IMR-90 (cell line): ENCODE measurements around the gene CNTN4. TPM values are rescaled to one million over a fixed set of nuclear protein-coding genes. Genes with fewer than 3 reads are reported as not detected.

Source experiments
- ATAC-seq: fragments of 200-7000 bp; cut with Tn5 transposase; 2 replicates; pipeline ENCODE4 v1.9.1; 2020; ENCODE audit warnings: low read depth, mild to moderate bottlenecking, moderate library complexity
- BruUV-seq: library from RNA; stranded (reverse); fragments of 400-500 nt; replicated peaks from 2 replicates; lab custom pipeline; 2021; lab: Mats Ljungman, UMichigan
- CTCF ChIA-PET: fragments of 300-600 bp; formaldehyde crosslinking; extraction: SDS; loops from one replicate; lab custom pipeline; 2021; ENCODE audit warnings: antibody characterized with exemption; lab: Yijun Ruan, JAX
- POLR2A ChIA-PET: fragments of 300-600 bp; sonication (Branson Sonifier 250); formaldehyde crosslinking; loops from one replicate; lab custom pipeline; 2022; ENCODE audit warnings: antibody characterized with exemption; ENCODE audit not compliant: unreplicated experiment; lab: Charles Lee
- DNase-seq: peaks from one replicate; pipeline ENCODE4 v3.0.0; 2013
- H2AFZ ChIP-seq: replicated peaks from 2 replicates; pipeline ENCODE3; 2013; ENCODE audit warnings: low read length, mild to moderate bottlenecking; ENCODE audit not compliant: poor library complexity
- H2AK5ac ChIP-seq: 2 replicates; pipeline ENCODE4 v1.6.1; 2013; ENCODE audit warnings: low read depth, low read length, inconsistent platforms
- H2AK9ac ChIP-seq: replicated peaks from 2 replicates; pipeline ENCODE3; 2013; ENCODE audit warnings: mild to moderate bottlenecking, low read depth, low read length, moderate library complexity; ENCODE audit not compliant: poor library complexity
- H2BK120ac ChIP-seq: 2 replicates; pipeline ENCODE4 v1.6.1; 2013; ENCODE audit warnings: low read depth, low read length, inconsistent platforms
- H2BK15ac ChIP-seq: 3 replicates; pipeline ENCODE4 v1.6.1; 2013; ENCODE audit warnings: low read depth, low read length, inconsistent platforms
- H2BK20ac ChIP-seq: 2 replicates; pipeline ENCODE4 v1.6.1; 2013; ENCODE audit warnings: low read depth, mild to moderate bottlenecking, inconsistent platforms, low read length, moderate library complexity
- H2BK5ac ChIP-seq: 2 replicates; pipeline ENCODE4 v1.6.1; 2013; ENCODE audit warnings: mild to moderate bottlenecking, low read depth, low read length, inconsistent platforms; ENCODE audit not compliant: poor library complexity, severe bottlenecking
- H3K14ac ChIP-seq: replicated peaks from 2 replicates; pipeline ENCODE4 v1.6.1; 2013; ENCODE audit warnings: low read depth, low read length, inconsistent platforms
- H3K18ac ChIP-seq: 2 replicates; pipeline ENCODE4 v1.6.1; 2013; ENCODE audit warnings: low read depth, low read length, control low read depth
- H3K23ac ChIP-seq: 2 replicates; pipeline ENCODE4 v1.6.1; 2013; ENCODE audit warnings: low read depth, low read length, inconsistent platforms
- H3K27ac ChIP-seq: 2 replicates; pipeline ENCODE4 v1.5.1; 2013; ENCODE audit warnings: mild to moderate bottlenecking, control low read depth, low read length; ENCODE audit not compliant: insufficient read depth
- H3K27me3 ChIP-seq: 2 replicates; pipeline ENCODE4 v1.6.1; 2013; ENCODE audit warnings: low read length; ENCODE audit not compliant: control insufficient read depth, insufficient read depth
- H3K36me3 ChIP-seq: 2 replicates; pipeline ENCODE4 v1.6.1; 2013; ENCODE audit warnings: low read length, mixed read lengths; ENCODE audit not compliant: control insufficient read depth, insufficient read depth
- H3K4ac ChIP-seq: 2 replicates; pipeline ENCODE4 v1.6.1; 2013; ENCODE audit warnings: low read depth, low read length, inconsistent platforms
- H3K4me1 ChIP-seq: 2 replicates; pipeline ENCODE4 v1.6.1; 2013; ENCODE audit warnings: low read length, mixed read lengths; ENCODE audit not compliant: control insufficient read depth, insufficient read depth
- H3K4me2 ChIP-seq: 2 replicates; pipeline ENCODE4 v1.6.1; 2013; ENCODE audit warnings: low read depth, mild to moderate bottlenecking, control low read depth, low read length, moderate library complexity
- H3K4me3 ChIP-seq: 2 replicates; pipeline ENCODE4 v1.5.1; 2013; ENCODE audit warnings: low read depth, mild to moderate bottlenecking, control low read depth, low read length, moderate library complexity; ENCODE audit not compliant: insufficient read depth
- H3K56ac ChIP-seq: 2 replicates; pipeline ENCODE4 v1.6.1; 2013; ENCODE audit warnings: low read length, inconsistent platforms; ENCODE audit not compliant: insufficient read depth; ENCODE audit errors: extremely low read depth
- H3K79me1 ChIP-seq, 2 experiments: 2 replicates each; pipeline ENCODE4 v1.6.1; 2013; ENCODE audit warnings: low read length in 2 of 2, inconsistent platforms in 1 of 2, low read depth in 1 of 2
- H3K9ac ChIP-seq: 2 replicates; pipeline ENCODE4 v1.6.1; 2013; ENCODE audit warnings: low read depth, low read length, control low read depth
- H3K9me1 ChIP-seq: 2 replicates; pipeline ENCODE4 v1.6.1; 2013; ENCODE audit warnings: low read length, inconsistent platforms; ENCODE audit not compliant: insufficient read depth
- H3K9me3 ChIP-seq: 2 replicates; pipeline ENCODE4 v1.6.1; 2013; ENCODE audit warnings: low read length; ENCODE audit not compliant: control insufficient read depth, insufficient read depth
- H4K20me1 ChIP-seq: 2 replicates; pipeline ENCODE4 v1.6.1; 2013; ENCODE audit warnings: low read length, inconsistent platforms; ENCODE audit not compliant: insufficient read depth
- H4K5ac ChIP-seq: 2 replicates; pipeline ENCODE4 v1.6.1; 2013; ENCODE audit warnings: mild to moderate bottlenecking, low read depth, low read length, control low read depth
- H4K8ac ChIP-seq, 2 experiments: 2 replicates each; pipeline ENCODE4 v1.6.1; 2013; ENCODE audit warnings: low read depth in 2 of 2, low read length in 2 of 2, control low read depth in 1 of 2, inconsistent platforms in 1 of 2
- H4K91ac ChIP-seq: 2 replicates; pipeline ENCODE4 v1.6.1; 2013; ENCODE audit warnings: low read depth, low read length, inconsistent platforms; ENCODE audit not compliant: insufficient read depth
- CHD1 ChIP-seq: IDR thresholded peaks from 2 replicates; pipeline ENCODE4 v1.6.1; 2012; ENCODE audit warnings: low read depth, low read length, improper control_type of control experiment
- FOS ChIP-seq: fragments of 150-350 bp; IDR thresholded peaks from 2 replicates; pipeline ENCODE4 v1.6.1; 2016; ENCODE audit warnings: low read depth, low read length
- MAFK ChIP-seq: IDR thresholded peaks from 2 replicates; pipeline ENCODE4 v1.6.1; 2012; ENCODE audit warnings: low read depth, low read length, improper control_type of control experiment
- MXI1 ChIP-seq: IDR thresholded peaks from 2 replicates; pipeline ENCODE4 v1.6.1; 2012; ENCODE audit warnings: low read depth, mild to moderate bottlenecking, low read length, moderate library complexity, borderline replicate concordance
- POLR2A ChIP-seq: IDR thresholded peaks from 2 replicates; pipeline ENCODE4 v1.6.1; 2012; ENCODE audit warnings: mild to moderate bottlenecking, low read depth, low read length
- RCOR1 ChIP-seq: IDR thresholded peaks from 2 replicates; pipeline ENCODE4 v1.6.1; 2012; ENCODE audit warnings: mild to moderate bottlenecking, low read length, improper control_type of control experiment; ENCODE audit not compliant: insufficient replicate concordance
- RFX5 ChIP-seq: IDR thresholded peaks from 2 replicates; pipeline ENCODE4 v1.8.0; 2012; ENCODE audit warnings: low read depth, mild to moderate bottlenecking, low read length, moderate library complexity
- SMC3 ChIP-seq: fragments of 150-350 bp; IDR thresholded peaks from 2 replicates; pipeline ENCODE4 v1.6.1; 2016; ENCODE audit warnings: low read depth, mild to moderate bottlenecking, antibody characterized with exemption, low read length, moderate library complexity
- USF2 ChIP-seq: fragments of 150-350 bp; IDR thresholded peaks from 2 replicates; pipeline ENCODE4 v1.6.1; 2017; ENCODE audit warnings: mild to moderate bottlenecking, antibody characterized with exemption, low read length, low read depth
- WGBS, 2 experiments: methylation state at CpG; one replicate each; pipeline versions ENCODE4 v1.1.5 to v1.1.7; 2013; ENCODE audit warnings: missing lambda C conversion rate in 2 of 2; ENCODE audit not compliant: insufficient read length in 1 of 2; ENCODE audit errors: extremely low coverage in 2 of 2; 5-methylcytosine and 5-hydroxymethylcytosine counted together
- dilution Hi-C: fragments of 300-500 bp; cut with HindIII; formaldehyde crosslinking; loops from one replicate; pipeline ENCODE4 v1.14.3; 2018; ENCODE audit warnings: low sequenced_read_pairs; ENCODE audit not compliant: unreplicated experiment
- in situ Hi-C: fragments of 300-500 bp; cut with MboI; formaldehyde crosslinking; loops from 3 replicates; pipeline ENCODE4 v1.14.3; 2019; ENCODE audit warnings: low sequenced_read_pairs, inconsistent platforms, mixed read lengths
- intact Hi-C: fragments of 100-400 bp; cut with micrococcal nuclease; formaldehyde crosslinking; loops from 2 replicates; pipeline ENCODE4 v1.10.0; 2022
- polyA plus RNA-seq, 3 experiments: library from polyadenylated mRNA; depleted of rRNA; stranded (reverse); fragments of >200 nt; gene quantifications; 2 replicates each; pipeline ENCODE4 v1.2.3, GENCODE V29; 2012; ENCODE audit warnings: low replicate concordance in 1 of 3
- total RNA-seq: library from RNA; depleted of rRNA; stranded (reverse); fragments of >200 nt; gene quantifications from 2 replicates; pipeline ENCODE4 v1.2.3, GENCODE V29; 2012
- TF ChIP-seq, protein P1 (sequence below): fragments of 150-350 bp; IDR thresholded peaks from 2 replicates; pipeline ENCODE4 v1.6.1; 2016; ENCODE audit warnings: low read depth, mild to moderate bottlenecking, low read length, moderate library complexity, borderline replicate concordance
- TF ChIP-seq, protein P2 (sequence below): conservative IDR thresholded peaks from 2 replicates; pipeline ENCODE4 v1.5.1; 2012; ENCODE audit warnings: mild to moderate bottlenecking, low read depth, low read length, improper control_type of control experiment

The CNTN4 gene
- total and polyA plus RNA-seq, 2 of the 4 experiments (the other 2 are of a cell fraction): under 0.01 TPM; not detected in 1

DNA sequence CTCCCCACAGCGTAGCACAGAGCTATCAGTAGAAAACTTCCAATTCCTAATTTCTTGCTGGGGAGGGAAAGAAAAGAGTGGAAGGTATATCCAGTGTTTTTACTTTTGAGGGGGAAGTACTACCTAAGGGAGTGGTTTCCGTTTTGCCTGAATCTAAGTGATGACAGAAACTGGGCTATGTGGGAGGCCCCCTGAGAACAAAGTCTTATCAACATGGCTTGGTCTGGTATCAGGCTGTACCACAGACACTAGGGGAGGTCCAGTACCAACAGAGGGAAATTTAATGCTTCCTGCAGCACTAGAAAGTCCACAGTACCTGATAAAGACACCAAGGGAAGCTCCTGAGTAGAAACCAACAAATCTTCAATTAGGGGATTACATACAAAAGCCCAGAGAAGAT is 812.3 kb downstream of the CNTN4 start:
- WGBS, 2 experiments: no CpG with 5 or more reads among the region's 2 CpGs
- no peak overlapping the region for H3K4me3 ChIP-seq
- H3K56ac ChIP-seq: no peak overlapping the region
- no peak overlapping the region for H2AK9ac ChIP-seq
- no peak overlapping the region for H2BK120ac ChIP-seq
- no peak overlapping the region for H4K8ac ChIP-seq
- H3K9me3 ChIP-seq: peaks cover 4% of the 10 kb centered on the region; the same call in 1 of the 2 replicates
- no peaks in the 10 kb centered on the region for H3K79me1 ChIP-seq
- H4K20me1 ChIP-seq: no peaks in the 10 kb centered on the region
- H3K27me3 ChIP-seq: no peaks in the 10 kb centered on the region
- H3K23ac ChIP-seq: no peak overlapping the region
- no peaks in the 10 kb centered on the region for H3K9me1 ChIP-seq
- intact Hi-C loops: no loop called here
- H3K27ac ChIP-seq: no peak overlapping the region
- H3K4me1 ChIP-seq: no peaks in the 10 kb centered on the region
- H3K9ac ChIP-seq: no peak overlapping the region
- no peak overlapping the region for H2BK15ac ChIP-seq
- no peak overlapping the region for H2AFZ ChIP-seq
- H3K4ac ChIP-seq: no peak overlapping the region
- H2BK5ac ChIP-seq: no peak overlapping the region
- no peak overlapping the region for H2BK20ac ChIP-seq
- BruUV-seq: no TSS peak
- no peak overlapping the region for H4K91ac ChIP-seq
- no peak overlapping the region for H3K18ac ChIP-seq
- H2AK5ac ChIP-seq: no peak overlapping the region
- TF ChIP-seq MAFK (no peak), RFX5 (no peak), SMC3 (no peak), USF2 (no peak), FOS (no peak), RCOR1 (no peak), CHD1 (no peak), MXI1 (no peak), POLR2A (no peak)
- TF ChIP-seq, protein P1, sequence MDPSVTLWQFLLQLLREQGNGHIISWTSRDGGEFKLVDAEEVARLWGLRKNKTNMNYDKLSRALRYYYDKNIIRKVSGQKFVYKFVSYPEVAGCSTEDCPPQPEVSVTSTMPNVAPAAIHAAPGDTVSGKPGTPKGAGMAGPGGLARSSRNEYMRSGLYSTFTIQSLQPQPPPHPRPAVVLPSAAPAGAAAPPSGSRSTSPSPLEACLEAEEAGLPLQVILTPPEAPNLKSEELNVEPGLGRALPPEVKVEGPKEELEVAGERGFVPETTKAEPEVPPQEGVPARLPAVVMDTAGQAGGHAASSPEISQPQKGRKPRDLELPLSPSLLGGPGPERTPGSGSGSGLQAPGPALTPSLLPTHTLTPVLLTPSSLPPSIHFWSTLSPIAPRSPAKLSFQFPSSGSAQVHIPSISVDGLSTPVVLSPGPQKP: no peak
- TF ChIP-seq, protein P2, sequence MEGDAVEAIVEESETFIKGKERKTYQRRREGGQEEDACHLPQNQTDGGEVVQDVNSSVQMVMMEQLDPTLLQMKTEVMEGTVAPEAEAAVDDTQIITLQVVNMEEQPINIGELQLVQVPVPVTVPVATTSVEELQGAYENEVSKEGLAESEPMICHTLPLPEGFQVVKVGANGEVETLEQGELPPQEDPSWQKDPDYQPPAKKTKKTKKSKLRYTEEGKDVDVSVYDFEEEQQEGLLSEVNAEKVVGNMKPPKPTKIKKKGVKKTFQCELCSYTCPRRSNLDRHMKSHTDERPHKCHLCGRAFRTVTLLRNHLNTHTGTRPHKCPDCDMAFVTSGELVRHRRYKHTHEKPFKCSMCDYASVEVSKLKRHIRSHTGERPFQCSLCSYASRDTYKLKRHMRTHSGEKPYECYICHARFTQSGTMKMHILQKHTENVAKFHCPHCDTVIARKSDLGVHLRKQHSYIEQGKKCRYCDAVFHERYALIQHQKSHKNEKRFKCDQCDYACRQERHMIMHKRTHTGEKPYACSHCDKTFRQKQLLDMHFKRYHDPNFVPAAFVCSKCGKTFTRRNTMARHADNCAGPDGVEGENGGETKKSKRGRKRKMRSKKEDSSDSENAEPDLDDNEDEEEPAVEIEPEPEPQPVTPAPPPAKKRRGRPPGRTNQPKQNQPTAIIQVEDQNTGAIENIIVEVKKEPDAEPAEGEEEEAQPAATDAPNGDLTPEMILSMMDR: no peak
- ChIA-PET POLR2A (no interaction called here), CTCF (no interaction called here)
- in situ Hi-C loops: no loop called here
- H3K14ac ChIP-seq: no peak overlapping the region
- no peak overlapping the region for H3K4me2 ChIP-seq
- H3K36me3 ChIP-seq: no peaks in the 10 kb centered on the region
- dilution Hi-C loops: no loop called here
- ATAC-seq: no peak
- no peak for DNase-seq
- H4K5ac ChIP-seq: no peak overlapping the region
